AG09309 (cell line): ENCODE measurements around the gene ATP5MC2.
A peak's percentile ranks its signal among the peaks of the same experiment; 100 is the strongest.
"Not testable (repeated sequence)": the region's sequence is repeated elsewhere in the genome, so short reads cannot be mapped to it uniquely, and the experiment has no call there.

Experiments
- DNase-seq: peaks from one replicate; pipeline ENCODE4 v3.0.0-alpha.2; 2010; ENCODE audit warnings: low read depth
- H3K4me3 ChIP-seq: 2 replicates; pipeline ENCODE4 v1.5.1; 2011; ENCODE audit warnings: mild to moderate bottlenecking, low read depth, low read length, moderate library complexity; ENCODE audit not compliant: control insufficient read depth
- CTCF ChIP-seq: IDR thresholded peaks from 2 replicates; pipeline ENCODE4 v1.5.1; 2011; ENCODE audit warnings: mild to moderate bottlenecking, low read depth, low read length, inconsistent platforms; ENCODE audit not compliant: insufficient read depth, control insufficient read depth; ENCODE audit errors: missing control alignments

The ATP5MC2 gene

GRCh38 chr12:53683494-53683893 lies 7.6 kb upstream of the ATP5MC2 start:
- H3K4me3 ChIP-seq, result no peak overlapping the region
- no peak for DNase-seq
- TF ChIP-seq CTCF, result no peak

GRCh38 chr12:53680061-53680460 lies 4.2 kb upstream of the ATP5MC2 start:
- not testable (repeated sequence) for H3K4me3 ChIP-seq, DNase-seq

GRCh38 chr12:53677800-53678148 lies 1.9 kb upstream of the ATP5MC2 start:
- H3K4me3 ChIP-seq, result no peak overlapping the region
- TF ChIP-seq CTCF, result no peak
- no peak for DNase-seq

- TF ChIP-seq CTCF, result no peak
- no peak for DNase-seq
- H3K4me3 ChIP-seq, result peak overlapping the region; percentile 19
These were observed 1.3 kb upstream of the ATP5MC2 start for GRCh38 chr12:53677016-53677799.

- no peak for TF ChIP-seq CTCF
- H3K4me3 ChIP-seq, result peak overlapping the region; percentile 31
- no peak for DNase-seq
These were observed 753 bp upstream of the ATP5MC2 start for GRCh38 chr12:53676656-53677015.

GRCh38 chr12:53674977-53675700 lies 744 bp downstream of the ATP5MC2 start:
- DNase-seq, result no peak

More at GRCh38 chr12:53674977-53675700, 744 bp downstream of the ATP5MC2 start:
- TF ChIP-seq CTCF, result no peak
- H3K4me3 ChIP-seq, result peak overlapping the region; percentile 65
